NCI-H524 (cell line): ENCODE measurements around the gene CNTNAP5.

Experiments
- DNase-seq, 2 experiments: peaks; one replicate each; lab custom pipeline; 2025; lab: John Stamatoyannopoulos, UW

Gene CNTNAP5

GRCh38 chr2:124810132-124810531 lies 785.0 kb downstream of the CNTNAP5 start:
- DNase-seq, result peak; percentile 60 to 77

GRCh38 chr2:124814968-124815745 lies 790.1 kb downstream of the CNTNAP5 start:
- DNase-seq, result no peak

GRCh38 chr2:124816007-124816406 lies 790.9 kb downstream of the CNTNAP5 start:
- DNase-seq, result no peak

GRCh38 chr2:124822516-124822915 lies 797.4 kb downstream of the CNTNAP5 start:
- no peak for DNase-seq

- DNase-seq, result no peak
Measured at GRCh38 chr2:124824441-124824840, 799.4 kb downstream of the CNTNAP5 start.

- no peak for DNase-seq
Measured at GRCh38 chr2:124832521-124832920, 807.4 kb downstream of the CNTNAP5 start.

- DNase-seq, result no peak
Measured at GRCh38 chr2:124834331-124834730, 809.2 kb downstream of the CNTNAP5 start.

- no peak for DNase-seq
Measured at GRCh38 chr2:124835331-124835730, 810.2 kb downstream of the CNTNAP5 start.

- DNase-seq, result peak in 1 of 2 experiments; percentile 5
Measured at GRCh38 chr2:124836416-124836815, 811.3 kb downstream of the CNTNAP5 start.

- DNase-seq, result no peak
Measured at GRCh38 chr2:124837496-124837895, 812.4 kb downstream of the CNTNAP5 start.

- no peak for DNase-seq
Measured at GRCh38 chr2:124838406-124838805, 813.3 kb downstream of the CNTNAP5 start.

GRCh38 chr2:124867247-124867646 lies 842.2 kb downstream of the CNTNAP5 start:
- DNase-seq, result no peak

GRCh38 chr2:124874219-124874618 lies 849.1 kb downstream of the CNTNAP5 start:
- DNase-seq, result no peak

- no peak for DNase-seq
Measured at GRCh38 chr2:124874676-124875075, 849.6 kb downstream of the CNTNAP5 start.

- no peak for DNase-seq
Measured at GRCh38 chr2:124875627-124876244, 850.6 kb downstream of the CNTNAP5 start.

GRCh38 chr2:124877141-124877577 lies 852.1 kb downstream of the CNTNAP5 start:
- DNase-seq, result no peak

- DNase-seq, result no peak
Measured at GRCh38 chr2:124879640-124880039, 854.6 kb downstream of the CNTNAP5 start.

- no peak for DNase-seq
Measured at GRCh38 chr2:124880995-124881394, 855.9 kb downstream of the CNTNAP5 start.

GRCh38 chr2:124882423-124882822 lies 857.3 kb downstream of the CNTNAP5 start:
- DNase-seq, result no peak

GRCh38 chr2:124883595-124883994 lies 858.5 kb downstream of the CNTNAP5 start:
- no peak for DNase-seq

GRCh38 chr2:124884315-124884714 lies 859.2 kb downstream of the CNTNAP5 start:
- no peak for DNase-seq

GRCh38 chr2:124886216-124886615 lies 861.1 kb downstream of the CNTNAP5 start:
- DNase-seq, result no peak

- no peak for DNase-seq
Measured at GRCh38 chr2:124887466-124887865, 862.4 kb downstream of the CNTNAP5 start.

GRCh38 chr2:124888431-124888830 lies 863.3 kb downstream of the CNTNAP5 start:
- no peak for DNase-seq
